IMR-90 (cell line): Measurements from ENCODE around the gene GTF2H3. TPM values are rescaled to one million over a fixed set of nuclear protein-coding genes. Genes with fewer than 3 reads are reported as not detected.
A peak's percentile ranks its signal among the peaks of the same experiment; 100 is the strongest.

Experiments used
- ATAC-seq: fragments of 200-7000 bp; cut with Tn5 transposase; 2 replicates; pipeline ENCODE4 v1.9.1; 2020; ENCODE audit warnings: low read depth, mild to moderate bottlenecking, moderate library complexity
- BruUV-seq: library from RNA; stranded (reverse); fragments of 400-500 nt; replicated peaks from 2 replicates; lab custom pipeline; 2021; lab: Mats Ljungman, UMichigan
- CTCF ChIA-PET: fragments of 300-600 bp; formaldehyde crosslinking; extraction: SDS; loops from one replicate; lab custom pipeline; 2021; ENCODE audit warnings: antibody characterized with exemption; lab: Yijun Ruan, JAX
- POLR2A ChIA-PET: fragments of 300-600 bp; sonication (Branson Sonifier 250); formaldehyde crosslinking; loops from one replicate; lab custom pipeline; 2022; ENCODE audit warnings: antibody characterized with exemption; ENCODE audit not compliant: unreplicated experiment; lab: Charles Lee
- DNase-seq: peaks from one replicate; pipeline ENCODE4 v3.0.0; 2013
- H2AFZ ChIP-seq: replicated peaks from 2 replicates; pipeline ENCODE3; 2013; ENCODE audit warnings: low read length, mild to moderate bottlenecking; ENCODE audit not compliant: poor library complexity
- H2AK5ac ChIP-seq: 2 replicates; pipeline ENCODE4 v1.6.1; 2013; ENCODE audit warnings: low read depth, low read length, inconsistent platforms
- H2AK9ac ChIP-seq: replicated peaks from 2 replicates; pipeline ENCODE3; 2013; ENCODE audit warnings: mild to moderate bottlenecking, low read depth, low read length, moderate library complexity; ENCODE audit not compliant: poor library complexity
- H2BK120ac ChIP-seq: 2 replicates; pipeline ENCODE4 v1.6.1; 2013; ENCODE audit warnings: low read depth, low read length, inconsistent platforms
- H2BK15ac ChIP-seq: 3 replicates; pipeline ENCODE4 v1.6.1; 2013; ENCODE audit warnings: low read depth, low read length, inconsistent platforms
- H2BK20ac ChIP-seq: 2 replicates; pipeline ENCODE4 v1.6.1; 2013; ENCODE audit warnings: low read depth, mild to moderate bottlenecking, inconsistent platforms, low read length, moderate library complexity
- H2BK5ac ChIP-seq: 2 replicates; pipeline ENCODE4 v1.6.1; 2013; ENCODE audit warnings: mild to moderate bottlenecking, low read depth, low read length, inconsistent platforms; ENCODE audit not compliant: poor library complexity, severe bottlenecking
- H3K14ac ChIP-seq: replicated peaks from 2 replicates; pipeline ENCODE4 v1.6.1; 2013; ENCODE audit warnings: low read depth, low read length, inconsistent platforms
- H3K18ac ChIP-seq: 2 replicates; pipeline ENCODE4 v1.6.1; 2013; ENCODE audit warnings: low read depth, low read length, control low read depth
- H3K23ac ChIP-seq: 2 replicates; pipeline ENCODE4 v1.6.1; 2013; ENCODE audit warnings: low read depth, low read length, inconsistent platforms
- H3K27ac ChIP-seq: 2 replicates; pipeline ENCODE4 v1.5.1; 2013; ENCODE audit warnings: mild to moderate bottlenecking, control low read depth, low read length; ENCODE audit not compliant: insufficient read depth
- H3K27me3 ChIP-seq: 2 replicates; pipeline ENCODE4 v1.6.1; 2013; ENCODE audit warnings: low read length; ENCODE audit not compliant: control insufficient read depth, insufficient read depth
- H3K36me3 ChIP-seq: 2 replicates; pipeline ENCODE4 v1.6.1; 2013; ENCODE audit warnings: low read length, mixed read lengths; ENCODE audit not compliant: control insufficient read depth, insufficient read depth
- H3K4ac ChIP-seq: 2 replicates; pipeline ENCODE4 v1.6.1; 2013; ENCODE audit warnings: low read depth, low read length, inconsistent platforms
- H3K4me1 ChIP-seq: 2 replicates; pipeline ENCODE4 v1.6.1; 2013; ENCODE audit warnings: low read length, mixed read lengths; ENCODE audit not compliant: control insufficient read depth, insufficient read depth
- H3K4me2 ChIP-seq: 2 replicates; pipeline ENCODE4 v1.6.1; 2013; ENCODE audit warnings: low read depth, mild to moderate bottlenecking, control low read depth, low read length, moderate library complexity
- H3K4me3 ChIP-seq: 2 replicates; pipeline ENCODE4 v1.5.1; 2013; ENCODE audit warnings: low read depth, mild to moderate bottlenecking, control low read depth, low read length, moderate library complexity; ENCODE audit not compliant: insufficient read depth
- H3K56ac ChIP-seq: 2 replicates; pipeline ENCODE4 v1.6.1; 2013; ENCODE audit warnings: low read length, inconsistent platforms; ENCODE audit not compliant: insufficient read depth; ENCODE audit errors: extremely low read depth
- H3K79me1 ChIP-seq, 2 experiments: 2 replicates each; pipeline ENCODE4 v1.6.1; 2013; ENCODE audit warnings: low read length in 2 of 2, inconsistent platforms in 1 of 2, low read depth in 1 of 2
- H3K9ac ChIP-seq: 2 replicates; pipeline ENCODE4 v1.6.1; 2013; ENCODE audit warnings: low read depth, low read length, control low read depth
- H3K9me1 ChIP-seq: 2 replicates; pipeline ENCODE4 v1.6.1; 2013; ENCODE audit warnings: low read length, inconsistent platforms; ENCODE audit not compliant: insufficient read depth
- H3K9me3 ChIP-seq: 2 replicates; pipeline ENCODE4 v1.6.1; 2013; ENCODE audit warnings: low read length; ENCODE audit not compliant: control insufficient read depth, insufficient read depth
- H4K20me1 ChIP-seq: 2 replicates; pipeline ENCODE4 v1.6.1; 2013; ENCODE audit warnings: low read length, inconsistent platforms; ENCODE audit not compliant: insufficient read depth
- H4K5ac ChIP-seq: 2 replicates; pipeline ENCODE4 v1.6.1; 2013; ENCODE audit warnings: mild to moderate bottlenecking, low read depth, low read length, control low read depth
- H4K8ac ChIP-seq, 2 experiments: 2 replicates each; pipeline ENCODE4 v1.6.1; 2013; ENCODE audit warnings: low read depth in 2 of 2, low read length in 2 of 2, control low read depth in 1 of 2, inconsistent platforms in 1 of 2
- H4K91ac ChIP-seq: 2 replicates; pipeline ENCODE4 v1.6.1; 2013; ENCODE audit warnings: low read depth, low read length, inconsistent platforms; ENCODE audit not compliant: insufficient read depth
- MAZ ChIP-seq: IDR thresholded peaks from 2 replicates; pipeline ENCODE4 v1.6.1; 2012; ENCODE audit warnings: low read depth, mild to moderate bottlenecking, low read length, improper control_type of control experiment, moderate library complexity, borderline replicate concordance
- USF2 ChIP-seq: fragments of 150-350 bp; IDR thresholded peaks from 2 replicates; pipeline ENCODE4 v1.6.1; 2017; ENCODE audit warnings: mild to moderate bottlenecking, antibody characterized with exemption, low read length, low read depth
- WGBS, 2 experiments: methylation state at CpG; one replicate each; pipeline versions ENCODE4 v1.1.5 to v1.1.7; 2013; ENCODE audit warnings: missing lambda C conversion rate in 2 of 2; ENCODE audit not compliant: insufficient read length in 1 of 2; ENCODE audit errors: extremely low coverage in 2 of 2; 5-methylcytosine and 5-hydroxymethylcytosine counted together
- dilution Hi-C: fragments of 300-500 bp; cut with HindIII; formaldehyde crosslinking; loops from one replicate; pipeline ENCODE4 v1.14.3; 2018; ENCODE audit warnings: low sequenced_read_pairs; ENCODE audit not compliant: unreplicated experiment
- in situ Hi-C: fragments of 300-500 bp; cut with MboI; formaldehyde crosslinking; loops from 3 replicates; pipeline ENCODE4 v1.14.3; 2019; ENCODE audit warnings: low sequenced_read_pairs, inconsistent platforms, mixed read lengths
- intact Hi-C: fragments of 100-400 bp; cut with micrococcal nuclease; formaldehyde crosslinking; loops from 2 replicates; pipeline ENCODE4 v1.10.0; 2022
- polyA plus RNA-seq, 3 experiments: library from polyadenylated mRNA; depleted of rRNA; stranded (reverse); fragments of >200 nt; gene quantifications; 2 replicates each; pipeline ENCODE4 v1.2.3, GENCODE V29; 2012; ENCODE audit warnings: low replicate concordance in 1 of 3
- total RNA-seq: library from RNA; depleted of rRNA; stranded (reverse); fragments of >200 nt; gene quantifications from 2 replicates; pipeline ENCODE4 v1.2.3, GENCODE V29; 2012

Gene GTF2H3
- total and polyA plus RNA-seq, 2 of the 4 experiments (the other 2 are of a cell fraction): 22.2 to 80.3 TPM

GRCh38 chr12:123705935-123706334 is 72.3 kb downstream of the GTF2H3 start:
- TF ChIP-seq USF2: 0 out of 2 replicates have a peak, but pooled peaks have one; percentile 33
- TF ChIP-seq MAZ: no peak

More at GRCh38 chr12:123705935-123706334, 72.3 kb downstream of the GTF2H3 start:
- Histone ChIP-seq H3K4me3 (no peak overlapping the region), H3K36me3 (peaks cover 9% of the 10 kb centered on the region), H4K91ac (no peak overlapping the region), H3K4ac (no peak overlapping the region), H2BK5ac (no peak overlapping the region), H3K9ac (no peak overlapping the region), H3K18ac (no peak overlapping the region), H3K27me3 (no peaks in the 10 kb centered on the region), H2BK120ac (no peak overlapping the region), H3K56ac (no peak overlapping the region), H4K5ac (no peak overlapping the region), H3K9me1 (peaks cover 7% of the 10 kb centered on the region), H2BK15ac (no peak overlapping the region), H4K8ac (no peak overlapping the region), H2BK20ac (no peak overlapping the region), H2AFZ (no peak overlapping the region), H3K27ac (no peak overlapping the region), H3K4me2 (no peak overlapping the region), H3K79me1 (no peaks in the 10 kb centered on the region), H3K14ac (no peak overlapping the region), H4K20me1 (no peaks in the 10 kb centered on the region), H3K23ac (no peak overlapping the region), H3K9me3 (no peaks in the 10 kb centered on the region), H2AK9ac (no peak overlapping the region), H2AK5ac (no peak overlapping the region), H3K4me1 (no peaks in the 10 kb centered on the region)
- intact Hi-C loops: no loop called here
- no TSS peak for BruUV-seq
- no CpG with 5 or more reads among the region's 3 CpGs for WGBS, 2 experiments
- dilution Hi-C loops: no loop called here
- ChIA-PET POLR2A (no interaction called here), CTCF (interaction anchor here (1.5 kb wide), 1 partner anchor 9 kb away, joined by 7 read pairs; no protein-coding TSS in a partner anchor)
- in situ Hi-C loops: no loop called here
- DNase-seq (no peak), ATAC-seq (no peak)
